Measurements from ENCODE around the gene RNF125.
"Not testable (repeated sequence)": the region's sequence is repeated elsewhere in the genome, so short reads cannot be mapped to it uniquely, and the experiment has no call there.

RNF125 gene

GRCh38 chr18:31979714-31980113, 38.9 kb upstream of the RNF125 start:
- no peak for TF ChIP-seq CTCF (IDR thresholded peaks at IDR 0.05; ENCODE audit: extremely low read depth, missing control alignments)
- DNase-seq (ENCODE audit: low spot score), result no peak

- DNase-seq (ENCODE audit: low spot score), result no peak
- no peak for TF ChIP-seq CTCF (IDR thresholded peaks at IDR 0.05; ENCODE audit: extremely low read depth, missing control alignments)
Measured at GRCh38 chr18:31980863-31981262, 37.8 kb upstream of the RNF125 start.

- no peak for DNase-seq (ENCODE audit: low spot score)
- no peak for TF ChIP-seq CTCF (IDR thresholded peaks at IDR 0.05; ENCODE audit: extremely low read depth, missing control alignments)
Measured at GRCh38 chr18:31983020-31983419, 35.6 kb upstream of the RNF125 start.

- no peak for TF ChIP-seq CTCF (IDR thresholded peaks at IDR 0.05; ENCODE audit: extremely low read depth, missing control alignments)
- no peak for DNase-seq (ENCODE audit: low spot score)
Measured at GRCh38 chr18:31983976-31984375, 34.6 kb upstream of the RNF125 start.

GRCh38 chr18:31990823-31991222, 27.8 kb upstream of the RNF125 start:
- DNase-seq (ENCODE audit: low spot score), result peak; percentile 43
- TF ChIP-seq CTCF (IDR thresholded peaks at IDR 0.05; ENCODE audit: extremely low read depth, missing control alignments), result no peak

- TF ChIP-seq CTCF (IDR thresholded peaks at IDR 0.05; ENCODE audit: extremely low read depth, missing control alignments), result no peak
- DNase-seq (ENCODE audit: low spot score), result no peak
Measured at GRCh38 chr18:31996007-31996406, 22.6 kb upstream of the RNF125 start.

GRCh38 chr18:31998880-31999412, 19.7 kb upstream of the RNF125 start:
- DNase-seq (ENCODE audit: low spot score), result no peak
- no peak for TF ChIP-seq CTCF (IDR thresholded peaks at IDR 0.05; ENCODE audit: extremely low read depth, missing control alignments)

GRCh38 chr18:32001141-32001540, 17.5 kb upstream of the RNF125 start:
- not testable (repeated sequence) for DNase-seq (ENCODE audit: low spot score)

- not testable (repeated sequence) for DNase-seq (ENCODE audit: low spot score)
Measured at GRCh38 chr18:32003822-32004221, 14.8 kb upstream of the RNF125 start.
